SKM-1 treated with dmso at 0.1 percent for 144 hours (cell line): ENCODE results near the gene NELFA.

ENCODE experiments used
- DNase-seq: peaks from one replicate; lab custom pipeline; 2025; ENCODE audit not compliant: unreplicated experiment; lab: John Stamatoyannopoulos, UW

Gene NELFA

GRCh38 chr4:1968686-1969295 is 40.0 kb downstream of the NELFA start:
- no peak for DNase-seq

GRCh38 chr4:1967512-1968149 is 41.1 kb downstream of the NELFA start:
- no peak for DNase-seq

- DNase-seq: no peak
Observed at GRCh38 chr4:1964971-1965370, 43.8 kb downstream of the NELFA start.

DNA sequence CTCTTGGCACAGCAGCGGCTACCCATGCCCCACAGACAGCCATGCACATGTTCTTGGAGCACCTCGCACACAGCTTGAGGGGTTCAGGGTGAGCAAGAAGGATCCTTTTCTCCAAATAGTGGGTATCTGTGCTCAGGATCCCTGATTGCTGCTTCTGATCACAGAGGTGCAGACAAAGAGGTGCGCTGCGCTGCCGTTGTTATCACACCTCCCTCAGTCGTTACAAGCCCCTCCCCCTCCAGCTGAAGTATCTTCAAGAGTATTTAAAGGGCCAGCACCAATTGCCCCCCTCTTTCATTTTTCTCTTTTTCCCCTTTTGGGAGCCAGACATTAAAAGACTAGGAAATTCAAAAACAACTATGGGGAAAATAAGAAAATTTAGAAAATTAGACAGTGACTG is 44.3 kb downstream of the NELFA start:
- DNase-seq: no peak

DNA sequence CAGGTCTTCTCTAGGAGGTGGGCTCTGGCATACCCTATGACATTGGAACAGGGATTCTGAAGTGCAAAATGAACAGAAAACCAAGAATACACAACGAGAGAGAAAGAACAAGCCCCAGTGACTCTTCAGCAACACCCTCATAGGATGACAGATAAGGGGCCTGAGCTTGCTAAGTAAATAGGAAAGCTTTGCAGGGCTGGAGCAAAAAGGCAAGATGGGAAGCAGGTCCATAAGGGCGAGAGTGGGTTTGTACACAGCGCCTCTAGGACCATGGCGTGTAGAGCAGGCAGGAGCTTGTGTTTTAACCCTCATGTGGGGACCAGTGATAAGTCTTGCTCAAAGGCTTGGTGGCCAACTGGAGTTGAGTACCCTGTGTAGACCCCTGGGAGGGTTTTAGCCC is 45.8 kb downstream of the NELFA start:
- DNase-seq: no peak

GRCh38 chr4:1961563-1961962 is 47.2 kb downstream of the NELFA start:
- no peak for DNase-seq

GRCh38 chr4:1961038-1961437 is 47.7 kb downstream of the NELFA start:
- DNase-seq: no peak

DNA sequence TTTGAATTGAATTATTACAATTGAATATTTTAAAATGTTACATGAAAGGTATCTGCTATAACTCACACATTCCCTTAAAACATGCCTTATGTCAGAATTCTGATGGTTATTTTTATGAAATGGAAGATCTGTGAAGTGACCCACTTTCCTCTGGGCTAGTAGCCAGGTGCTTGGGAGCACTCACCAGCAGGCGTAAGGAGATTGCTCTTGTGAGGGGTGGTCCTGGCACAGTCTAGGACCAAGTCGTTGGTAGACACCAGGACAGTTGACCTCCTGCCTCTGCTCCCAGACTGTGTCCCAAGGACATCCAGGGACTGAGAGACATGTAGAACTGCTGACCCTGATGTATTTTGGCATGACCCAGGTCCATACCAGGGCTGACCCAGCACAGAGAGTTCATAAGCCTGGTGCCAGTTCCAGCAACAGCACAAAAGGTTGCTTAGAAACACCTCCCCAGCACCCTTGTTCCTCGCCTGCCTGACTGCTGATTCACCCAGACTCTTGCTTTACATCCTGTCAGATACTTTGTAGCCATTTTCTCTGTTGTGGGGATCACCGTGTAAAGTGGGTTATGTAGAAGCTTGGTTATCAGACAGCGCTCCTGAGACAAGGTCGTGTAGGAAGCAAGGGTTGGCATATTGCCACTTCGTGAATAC is 48.5 kb downstream of the NELFA start:
- no peak for DNase-seq

DNA sequence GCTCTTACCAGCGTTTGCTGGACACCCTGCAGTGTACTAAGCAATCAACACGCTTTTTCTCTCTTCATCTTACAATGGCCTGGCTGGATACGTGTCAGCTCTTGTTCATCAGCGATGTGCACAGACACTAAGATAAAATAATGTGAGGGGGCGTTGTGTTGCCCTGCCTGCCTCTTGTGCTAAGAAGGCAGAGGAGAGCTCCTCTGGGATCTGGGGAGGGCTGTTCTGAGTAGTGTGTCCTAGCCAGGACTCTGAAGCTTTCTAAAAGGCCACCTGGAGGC is 49.7 kb downstream of the NELFA start:
- DNase-seq: no peak

GRCh38 chr4:1958276-1959103 is 50.3 kb downstream of the NELFA start:
- DNase-seq: no peak

DNA sequence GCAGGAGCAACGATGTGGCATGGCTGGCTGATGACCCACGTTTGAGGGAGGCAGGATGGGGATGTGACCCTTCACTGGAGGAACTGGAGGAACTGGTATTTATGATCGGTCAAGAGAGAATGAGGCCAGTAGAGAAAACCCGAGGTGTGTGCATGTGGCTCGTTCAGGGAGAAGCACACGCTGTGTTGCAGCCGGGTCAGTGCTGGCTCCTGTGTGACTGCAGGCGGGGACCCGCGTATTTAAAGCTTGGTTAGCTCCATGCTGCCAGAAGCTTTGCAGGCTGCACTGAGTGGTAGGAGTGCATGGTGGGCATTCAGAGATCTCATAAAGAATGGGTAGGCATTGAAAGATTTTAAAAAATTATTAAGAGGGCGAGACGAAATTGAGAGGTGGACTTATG is 52.1 kb downstream of the NELFA start:
- DNase-seq: no peak

GRCh38 chr4:1953335-1953734 is 55.4 kb downstream of the NELFA start:
- no peak for DNase-seq

DNA sequence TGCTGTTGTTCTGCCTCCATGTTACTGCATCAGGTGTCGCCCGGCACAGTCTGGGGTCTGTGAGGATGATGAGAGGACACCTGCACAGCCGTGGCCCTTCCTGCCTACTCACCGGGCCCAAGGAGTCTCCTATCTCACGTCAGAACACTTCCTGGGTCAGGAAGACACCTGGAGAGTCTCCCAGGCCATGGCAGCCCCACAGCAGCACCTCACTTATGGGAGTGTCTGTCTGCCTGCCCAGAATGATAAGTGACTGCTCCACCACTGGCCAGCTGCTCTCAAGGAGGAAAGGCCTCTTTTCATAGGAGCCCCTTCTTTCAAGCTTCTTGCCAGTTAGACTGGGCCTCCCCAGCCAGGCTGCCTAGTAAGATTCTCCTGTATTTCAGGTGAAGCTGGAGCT is 56.1 kb downstream of the NELFA start:
- DNase-seq: no peak

- no peak for DNase-seq
Observed at GRCh38 chr4:1952058-1952700, 56.6 kb downstream of the NELFA start.

- DNase-seq: no peak
Observed at GRCh38 chr4:1950369-1950768, 58.4 kb downstream of the NELFA start.

DNA sequence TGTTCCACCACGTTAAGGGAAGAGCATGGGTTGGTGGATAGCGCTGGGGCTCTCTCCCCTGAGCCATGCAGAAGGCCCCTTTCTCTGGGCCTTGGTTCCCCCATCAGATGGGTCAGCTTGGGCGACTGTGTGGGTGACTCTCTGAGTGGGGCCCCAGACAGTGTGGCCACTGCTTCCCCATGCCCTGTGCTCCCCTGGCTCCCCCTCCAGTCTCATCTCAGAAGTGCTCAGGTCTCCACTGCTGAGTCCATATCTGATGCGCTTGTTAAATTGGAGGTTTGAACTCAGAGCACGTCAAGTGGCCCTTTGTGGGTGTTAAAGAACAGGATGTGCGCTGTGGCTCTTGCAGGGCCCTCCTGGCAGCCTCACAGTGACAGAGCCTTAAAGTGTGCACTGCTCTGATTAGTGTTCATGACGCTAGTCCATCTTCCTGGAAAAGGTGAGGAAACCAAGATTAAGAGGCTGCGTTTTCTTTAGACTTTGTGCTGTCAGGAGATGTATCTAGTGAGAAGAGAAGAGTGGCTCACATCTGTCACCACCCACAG is 59.8 kb downstream of the NELFA start:
- no peak for DNase-seq

DNA sequence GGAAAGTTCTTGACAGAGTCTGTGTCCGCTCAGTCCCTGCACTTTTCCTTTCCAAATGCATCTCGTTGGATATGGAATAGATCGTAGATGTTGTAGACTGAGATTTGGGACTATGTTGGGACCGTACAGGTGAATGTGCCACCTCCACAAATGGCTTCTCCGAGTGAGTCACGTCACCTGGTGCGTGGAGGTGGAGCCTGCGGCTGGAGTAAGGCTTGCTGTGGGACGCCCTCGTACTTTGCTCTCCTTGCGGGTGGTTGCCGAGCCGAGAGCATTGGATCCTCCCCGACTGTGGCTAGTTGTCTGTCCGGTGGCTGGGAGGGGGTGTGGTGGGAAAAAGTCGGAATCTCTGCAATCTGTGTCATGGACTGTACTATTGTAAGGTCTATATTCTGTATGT is 60.5 kb downstream of the NELFA start:
- DNase-seq: no peak

GRCh38 chr4:1945912-1946311 is 62.9 kb downstream of the NELFA start:
- no peak for DNase-seq

DNA sequence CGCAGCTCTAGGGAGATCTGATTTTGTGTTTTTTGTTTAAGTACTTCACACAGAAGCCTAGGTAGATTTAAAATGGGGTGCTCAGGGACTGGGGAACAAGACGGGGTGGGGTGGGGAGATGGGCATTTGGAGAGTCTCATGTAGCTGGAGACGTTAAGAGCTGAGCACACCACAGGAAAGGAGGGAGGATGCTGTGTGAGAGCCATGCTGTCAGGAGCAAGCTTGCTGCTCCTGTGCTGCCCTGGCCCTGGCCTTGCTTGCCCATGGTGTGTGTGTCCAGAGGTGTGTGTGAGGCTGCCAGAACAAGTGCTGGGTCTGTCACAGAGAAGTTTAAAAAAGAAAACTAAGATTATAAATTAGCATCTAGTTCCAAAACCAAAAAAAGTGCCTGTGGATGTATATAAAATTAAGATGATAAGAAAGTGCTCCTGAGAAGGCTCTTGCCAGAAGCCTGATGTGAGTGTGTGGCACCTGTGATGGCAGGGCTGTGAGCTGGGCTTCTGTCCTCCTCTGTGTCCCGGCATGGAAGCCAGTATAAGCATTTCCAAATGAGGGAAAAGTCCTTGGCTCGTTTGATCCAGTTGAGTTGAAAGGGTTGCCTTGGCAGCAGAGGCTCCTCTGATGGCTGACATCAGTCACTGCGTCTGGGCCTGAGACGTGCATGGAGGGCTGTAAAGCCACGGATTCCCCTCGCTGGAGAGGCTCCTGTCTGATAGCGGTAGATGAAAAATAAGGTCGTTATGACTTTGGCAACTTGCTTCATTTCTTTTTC is 63.5 kb downstream of the NELFA start:
- DNase-seq: no peak

- no peak for DNase-seq
Observed at GRCh38 chr4:1943928-1944327, 64.8 kb downstream of the NELFA start.

- DNase-seq: no peak
Observed at GRCh38 chr4:1940566-1940965, 68.2 kb downstream of the NELFA start.
